Body of pancreas (tissue), 4 donors: ENCODE data around the gene AMBN.

Experiments used
- CTCF ChIP-seq, 7 experiments: fragments of 450-650 bp in 4 of 7; fragments of 200-600 bp in 3 of 7; sonication (generic) in 3 of 7; IDR thresholded peaks; one replicate each; pipeline ENCODE4 v1.5.1; 2016 to 2019; ENCODE audit warnings: antibody characterized with exemption in 7 of 7
- POLR2A ChIP-seq, 3 donors: fragments of 450-650 bp; IDR thresholded peaks; one replicate each; pipeline ENCODE4 v1.6.1; 2016; ENCODE audit warnings: antibody characterized with exemption in 3 of 3, mild to moderate bottlenecking in 2 of 3

DNA sequence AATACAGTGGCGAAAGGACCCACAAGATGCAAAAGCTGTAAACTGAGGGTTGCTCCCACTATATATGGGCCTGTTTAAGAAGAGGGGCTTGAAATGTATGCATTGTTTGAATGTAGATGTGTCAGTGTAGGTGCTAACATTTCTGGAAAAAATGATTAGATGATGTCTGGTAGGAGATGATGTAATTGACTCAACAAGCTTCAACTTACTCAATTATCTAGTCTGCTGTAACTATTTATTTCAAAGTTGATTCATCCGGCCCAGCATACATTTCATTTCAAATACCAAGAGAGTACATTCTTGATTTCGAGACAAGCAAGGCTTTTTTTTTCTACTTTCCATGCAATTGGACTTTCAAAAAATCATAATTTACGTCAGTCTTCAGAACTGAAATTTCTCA lies 27.2 kb downstream of the AMBN start:
- TF ChIP-seq CTCF (IDR thresholded peaks at IDR 0.05) (no peak), POLR2A (IDR thresholded peaks at IDR 0.05) (no peak)
